ENCODE data around the gene C1RL. TPM values are rescaled to one million over a fixed set of nuclear protein-coding genes. Genes with fewer than 3 reads are reported as not detected.

The C1RL gene
- total and polyA plus RNA-seq, 9 donors: 48.4 to 160 (median 98.9) TPM

- Histone ChIP-seq H3K9me3 (no peaks in the 10 kb centered on the region), H3K4me3 (no peak overlapping the region), H3K27me3 (no peaks in the 10 kb centered on the region), H3K27ac (no peak overlapping the region), H3K36me3 (no peaks in the 10 kb centered on the region), H3K4me1 (ENCODE audit: insufficient read depth) (no peaks in the 10 kb centered on the region)
- no peak for DNase-seq
- WGBS, 3 donors: 85 to 92% (median 91%) methylated on average over 3 of the region's 3 CpGs
- TF ChIP-seq EP300 (IDR thresholded peaks at IDR 0.05) (no peak), CTCF (IDR thresholded peaks at IDR 0.05) (no peak), POLR2A (IDR thresholded peaks at IDR 0.05) (no peak)
- intact Hi-C loops (cut with DNase I): no loop called here
Observed at GRCh38 chr12:7136676-7137075, 27.7 kb upstream of the C1RL start.

GRCh38 chr12:7136071-7136470 lies 27.1 kb upstream of the C1RL start:
- 90 to 92% (median 92%) methylated on average over 7 of the region's 7 CpGs for WGBS, 3 donors
- H3K4me1 ChIP-seq (ENCODE audit: insufficient read depth): no peaks in the 10 kb centered on the region

GRCh38 chr12:7134396-7135166 lies 25.6 kb upstream of the C1RL start:
- TF ChIP-seq POLR2A (IDR thresholded peaks at IDR 0.05): no peak
- no peak for TF ChIP-seq CTCF (IDR thresholded peaks at IDR 0.05)
- no peak for TF ChIP-seq EP300 (IDR thresholded peaks at IDR 0.05)
- Histone ChIP-seq H3K4me1 (ENCODE audit: insufficient read depth) (peaks cover under 1% of the 10 kb centered on the region), H3K27ac (no peak overlapping the region), H3K27me3 (no peaks in the 10 kb centered on the region), H3K4me3 (no peak overlapping the region), H3K9me3 (no peaks in the 10 kb centered on the region), H3K36me3 (no peaks in the 10 kb centered on the region)
- DNase-seq: no peak
- 79 to 85% (median 79%) methylated on average over 12 of the region's 12 CpGs for WGBS, 3 donors
- intact Hi-C loops (cut with DNase I): no loop called here

More at GRCh38 chr12:7136071-7136470, 27.1 kb upstream of the C1RL start:
- no peaks in the 10 kb centered on the region for H3K9me3 ChIP-seq
- intact Hi-C loops (cut with DNase I): no loop called here
- no peak for TF ChIP-seq CTCF (IDR thresholded peaks at IDR 0.05)
- TF ChIP-seq EP300 (IDR thresholded peaks at IDR 0.05): no peak
- no peak for TF ChIP-seq POLR2A (IDR thresholded peaks at IDR 0.05)
- no peaks in the 10 kb centered on the region for H3K27me3 ChIP-seq
- H3K27ac ChIP-seq: no peak overlapping the region
- no peak overlapping the region for H3K4me3 ChIP-seq
- no peaks in the 10 kb centered on the region for H3K36me3 ChIP-seq
- DNase-seq: no peak

- Histone ChIP-seq H3K27ac (peak overlapping the region; percentile 89 to 90), H3K36me3 (no peaks in the 10 kb centered on the region), H3K27me3 (no peaks in the 10 kb centered on the region), H3K4me1 (ENCODE audit: insufficient read depth) (peaks cover 7% of the 10 kb centered on the region), H3K4me3 (no peak overlapping the region), H3K9me3 (no peaks in the 10 kb centered on the region)
- intact Hi-C loops (cut with DNase I): no loop called here
- 55 to 56% (median 55%) methylated on average over 7 of the region's 7 CpGs for WGBS, 3 donors
- TF ChIP-seq CTCF (IDR thresholded peaks at IDR 0.05): no peak
- no peak for TF ChIP-seq POLR2A (IDR thresholded peaks at IDR 0.05)
- no peak for TF ChIP-seq EP300 (IDR thresholded peaks at IDR 0.05)
- no peak for DNase-seq
Observed at GRCh38 chr12:7131502-7131866, 22.5 kb upstream of the C1RL start.

Data from ovary (tissue), 9 donors.